GM06990 (cell line): ENCODE results near the gene RRBP1.

ENCODE experiments used
- DNase-seq: peaks from one replicate; pipeline ENCODE4 v3.0.0-alpha.2; 2011; ENCODE audit not compliant: insufficient read length; ENCODE audit errors: extremely low read depth
- H3K27me3 ChIP-seq: replicated peaks from 2 replicates; pipeline ENCODE4 v1.6.0; 2011; ENCODE audit warnings: low read length; ENCODE audit not compliant: control insufficient read depth, insufficient read depth
- H3K36me3 ChIP-seq: 2 replicates; pipeline ENCODE4 v1.5.1; 2011; ENCODE audit warnings: low read length; ENCODE audit not compliant: control insufficient read depth, insufficient read depth
- H3K4me3 ChIP-seq: replicated peaks from 2 replicates; pipeline ENCODE4 v1.5.1; 2011; ENCODE audit warnings: low read depth, mild to moderate bottlenecking, control low read depth, low read length
- TF ChIP-seq, protein P1 (sequence below): IDR thresholded peaks from 2 replicates; pipeline ENCODE4 v1.5.1; 2011; ENCODE audit warnings: low read length, control low read depth, mild to moderate bottlenecking, inconsistent platforms; ENCODE audit not compliant: insufficient read depth, poor library complexity, severe bottlenecking

RRBP1 gene

DNA sequence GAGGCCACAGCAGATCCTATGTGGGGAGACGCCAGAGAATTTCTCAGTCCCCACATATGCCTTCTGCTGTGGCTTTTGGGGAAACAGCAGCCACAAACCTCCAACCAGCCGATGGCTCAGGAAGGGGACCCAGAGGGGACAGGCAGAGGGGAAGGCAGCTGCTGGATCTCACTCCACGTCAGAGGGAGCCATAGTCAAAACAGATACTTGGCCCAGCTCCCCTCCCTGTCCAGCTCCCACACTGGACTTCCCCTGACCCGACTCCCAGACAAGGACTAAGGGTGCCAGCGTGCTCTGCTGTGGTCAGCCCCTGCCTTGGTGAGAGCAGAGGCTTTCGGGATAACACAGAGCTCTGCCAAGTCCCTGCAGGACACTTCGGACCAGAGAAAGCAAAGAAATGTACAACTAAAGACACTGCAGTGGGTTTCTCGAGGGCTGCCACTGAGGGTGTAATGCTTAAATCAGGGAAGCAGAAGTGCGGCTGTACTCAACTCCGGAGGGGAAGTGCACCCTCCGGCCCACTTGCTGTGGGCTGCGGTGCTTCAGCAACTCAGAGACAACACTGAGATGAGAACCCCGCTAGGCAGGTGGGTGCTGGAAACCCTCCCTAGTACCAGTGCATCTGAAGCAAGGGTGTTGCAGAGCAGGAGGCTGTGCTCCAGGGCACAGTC is 47.2 kb downstream of the RRBP1 start:
- Histone ChIP-seq H3K27me3 (no peaks in the 10 kb centered on the region), H3K4me3 (no peak overlapping the region), H3K36me3 (peaks cover 58% of the 10 kb centered on the region)
- TF ChIP-seq, protein P1, sequence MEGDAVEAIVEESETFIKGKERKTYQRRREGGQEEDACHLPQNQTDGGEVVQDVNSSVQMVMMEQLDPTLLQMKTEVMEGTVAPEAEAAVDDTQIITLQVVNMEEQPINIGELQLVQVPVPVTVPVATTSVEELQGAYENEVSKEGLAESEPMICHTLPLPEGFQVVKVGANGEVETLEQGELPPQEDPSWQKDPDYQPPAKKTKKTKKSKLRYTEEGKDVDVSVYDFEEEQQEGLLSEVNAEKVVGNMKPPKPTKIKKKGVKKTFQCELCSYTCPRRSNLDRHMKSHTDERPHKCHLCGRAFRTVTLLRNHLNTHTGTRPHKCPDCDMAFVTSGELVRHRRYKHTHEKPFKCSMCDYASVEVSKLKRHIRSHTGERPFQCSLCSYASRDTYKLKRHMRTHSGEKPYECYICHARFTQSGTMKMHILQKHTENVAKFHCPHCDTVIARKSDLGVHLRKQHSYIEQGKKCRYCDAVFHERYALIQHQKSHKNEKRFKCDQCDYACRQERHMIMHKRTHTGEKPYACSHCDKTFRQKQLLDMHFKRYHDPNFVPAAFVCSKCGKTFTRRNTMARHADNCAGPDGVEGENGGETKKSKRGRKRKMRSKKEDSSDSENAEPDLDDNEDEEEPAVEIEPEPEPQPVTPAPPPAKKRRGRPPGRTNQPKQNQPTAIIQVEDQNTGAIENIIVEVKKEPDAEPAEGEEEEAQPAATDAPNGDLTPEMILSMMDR, result no peak
- no peak for DNase-seq

DNA sequence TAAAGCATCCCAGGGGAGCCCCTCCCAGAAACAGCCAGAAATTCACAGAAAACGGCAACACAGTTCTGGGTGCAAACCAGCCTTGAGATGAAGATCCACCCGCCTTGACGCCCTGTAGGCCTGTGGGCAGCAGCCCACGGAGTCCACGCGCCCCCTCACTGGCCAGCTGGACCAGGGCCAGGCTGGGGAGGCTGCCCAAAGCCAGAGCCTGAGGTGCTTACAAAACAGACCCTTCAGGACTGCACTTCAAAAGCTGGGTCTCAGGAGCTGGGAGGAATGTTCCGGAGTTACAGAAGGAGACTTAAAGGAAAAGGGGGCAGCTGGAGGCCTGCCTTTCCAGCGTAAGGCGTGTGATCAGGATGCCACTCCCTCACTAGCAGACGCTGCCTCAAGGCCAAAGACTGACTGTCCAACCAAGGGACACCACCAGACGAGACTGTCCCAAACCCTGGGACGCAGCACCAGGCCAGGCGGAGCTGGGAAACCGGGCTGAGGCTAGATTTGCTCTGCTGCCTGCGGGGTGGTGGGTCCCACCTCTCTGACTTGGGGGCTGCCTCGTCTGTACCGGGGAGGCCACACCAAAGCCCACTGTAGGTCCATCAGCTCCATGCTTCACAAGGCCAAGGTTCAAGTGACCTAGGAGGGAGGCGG is 48.1 kb downstream of the RRBP1 start:
- no peak for DNase-seq
- Histone ChIP-seq H3K36me3 (peaks cover 60% of the 10 kb centered on the region), H3K27me3 (no peaks in the 10 kb centered on the region), H3K4me3 (no peak overlapping the region)
- TF ChIP-seq, protein P1, result no peak

DNA sequence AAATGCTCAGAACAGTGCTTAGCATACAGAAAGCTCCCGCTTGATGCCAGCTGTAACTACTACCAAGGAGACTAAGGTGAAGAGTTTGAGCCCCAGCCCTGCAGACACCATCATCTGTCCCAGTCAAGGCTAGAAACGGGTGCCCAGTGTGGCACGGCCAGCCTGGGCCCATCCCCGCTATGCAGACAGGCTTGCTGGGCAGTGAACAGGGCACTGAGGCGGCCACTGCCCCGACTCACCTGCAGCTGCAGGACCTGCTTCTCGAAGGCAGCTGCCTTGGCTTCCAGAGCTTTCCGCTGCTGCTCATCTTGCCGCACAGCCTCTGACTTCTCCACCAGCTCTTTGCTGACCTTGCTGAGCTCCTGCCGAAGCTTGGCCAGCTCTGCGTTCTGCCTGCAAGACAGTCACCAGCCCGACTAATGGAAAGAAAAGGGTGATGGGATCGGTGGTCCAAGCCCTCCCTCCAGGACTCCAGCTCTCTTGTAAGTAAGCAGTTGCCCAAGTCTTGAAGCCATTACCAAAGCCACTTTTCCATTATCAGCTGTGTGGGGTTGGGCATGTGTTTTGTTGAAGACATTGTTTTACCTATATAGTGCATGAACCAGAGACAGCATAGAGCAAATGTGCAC is 48.7 kb downstream of the RRBP1 start:
- Histone ChIP-seq H3K36me3 (peaks cover 55% of the 10 kb centered on the region), H3K4me3 (no peak overlapping the region), H3K27me3 (no peaks in the 10 kb centered on the region)
- TF ChIP-seq, protein P1, result no peak
- DNase-seq, result no peak

DNA sequence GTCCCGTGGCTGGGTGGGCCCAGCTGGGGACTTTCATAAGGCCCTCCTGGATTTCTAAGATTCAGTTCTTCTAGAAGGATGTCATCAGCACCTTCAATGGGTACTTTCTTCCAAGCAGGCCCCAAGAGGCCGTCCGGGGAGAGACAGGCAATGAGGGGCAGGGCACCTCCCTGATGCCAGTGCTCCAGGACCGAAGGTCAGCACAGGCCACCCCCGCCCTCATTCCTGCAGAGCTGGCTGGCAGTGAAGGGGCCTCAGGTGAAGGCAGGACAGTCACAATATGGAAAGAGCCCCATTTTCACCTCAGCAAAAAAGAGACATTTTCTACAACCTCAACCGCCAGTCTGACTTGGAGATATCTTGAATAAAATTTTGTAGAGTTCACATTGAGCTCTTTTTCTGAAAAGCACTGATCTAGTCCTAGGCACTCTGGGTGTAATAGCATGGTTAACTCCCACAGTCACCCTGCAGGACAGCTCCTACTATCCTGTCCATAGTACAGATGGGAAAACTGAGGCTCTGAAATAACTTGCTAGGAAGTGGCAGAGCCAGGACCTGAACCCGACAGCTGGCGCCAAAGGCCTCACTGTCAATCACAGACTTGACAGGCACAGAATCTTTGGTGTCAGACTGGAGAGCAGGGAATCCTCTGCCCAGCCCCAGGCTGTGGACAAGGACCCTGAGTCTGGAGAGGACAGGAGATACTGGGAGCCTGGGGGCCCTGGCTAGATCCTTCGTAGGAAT is 50.3 kb downstream of the RRBP1 start:
- TF ChIP-seq, protein P1, result no peak
- H3K4me3 ChIP-seq, result no peak overlapping the region
- no peaks in the 10 kb centered on the region for H3K27me3 ChIP-seq
- peaks cover 52% of the 10 kb centered on the region for H3K36me3 ChIP-seq
- no peak for DNase-seq

DNA sequence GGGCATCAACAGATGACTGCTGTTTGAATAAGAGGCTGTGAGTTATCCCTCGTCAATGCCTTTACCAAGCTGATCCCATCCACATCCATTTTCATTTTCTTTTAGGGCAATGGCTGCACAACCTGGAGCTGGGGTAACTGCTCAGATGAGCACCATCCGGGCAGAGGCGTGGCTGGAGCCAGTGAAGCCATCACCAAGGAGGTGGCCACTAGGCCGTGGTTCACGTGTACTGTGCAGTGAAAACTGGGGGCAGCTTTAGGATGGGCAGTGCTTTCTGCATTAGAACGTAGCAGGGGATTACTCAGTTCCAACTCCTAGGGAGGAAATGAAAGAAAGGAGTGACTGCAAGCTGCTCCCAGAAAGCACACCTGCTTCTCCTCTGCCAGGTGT is 51.2 kb downstream of the RRBP1 start:
- TF ChIP-seq, protein P1, result no peak
- no peak overlapping the region for H3K4me3 ChIP-seq
- H3K36me3 ChIP-seq, result peaks cover 45% of the 10 kb centered on the region
- DNase-seq, result no peak
- no peaks in the 10 kb centered on the region for H3K27me3 ChIP-seq
